Measurements from ENCODE around the gene ARHGEF19.
A peak's percentile ranks its signal among the peaks of the same experiment; 100 is the strongest.
"Not testable (repeated sequence)": the region's sequence is repeated elsewhere in the genome, so short reads cannot be mapped to it uniquely, and the experiment has no call there.

Gene ARHGEF19

GRCh38 chr1:16181887-16182719, 30.3 kb downstream of the ARHGEF19 start:
- no peak for DNase-seq (ENCODE audit: low spot score)

GRCh38 chr1:16180291-16180824, 32.1 kb downstream of the ARHGEF19 start:
- no peak for DNase-seq (ENCODE audit: low spot score)

GRCh38 chr1:16178596-16179497, 33.6 kb downstream of the ARHGEF19 start:
- no peak for DNase-seq (ENCODE audit: low spot score)

- no peak for DNase-seq (ENCODE audit: low spot score)
These were observed 35.1 kb downstream of the ARHGEF19 start for GRCh38 chr1:16177306-16177705.

GRCh38 chr1:16176653-16177052, 35.8 kb downstream of the ARHGEF19 start:
- DNase-seq (ENCODE audit: low spot score): no peak

- DNase-seq (ENCODE audit: low spot score): peak; percentile 71
These were observed 36.6 kb downstream of the ARHGEF19 start for GRCh38 chr1:16175610-16176553.

- DNase-seq (ENCODE audit: low spot score): no peak
These were observed 37.4 kb downstream of the ARHGEF19 start for GRCh38 chr1:16174886-16175598.

- DNase-seq (ENCODE audit: low spot score): no peak
These were observed 38.1 kb downstream of the ARHGEF19 start for GRCh38 chr1:16174261-16174868.

GRCh38 chr1:16173447-16174260, 38.8 kb downstream of the ARHGEF19 start:
- no peak for DNase-seq (ENCODE audit: low spot score)

- no peak for DNase-seq (ENCODE audit: low spot score)
These were observed 39.4 kb downstream of the ARHGEF19 start for GRCh38 chr1:16172964-16173446.

- DNase-seq (ENCODE audit: low spot score): no peak
These were observed 40.1 kb downstream of the ARHGEF19 start for GRCh38 chr1:16172218-16172830.

GRCh38 chr1:16171314-16172151, 40.9 kb downstream of the ARHGEF19 start:
- DNase-seq (ENCODE audit: low spot score): no peak

GRCh38 chr1:16170283-16170673, 42.2 kb downstream of the ARHGEF19 start:
- DNase-seq (ENCODE audit: low spot score): no peak

- DNase-seq (ENCODE audit: low spot score): no peak
These were observed 43.7 kb downstream of the ARHGEF19 start for GRCh38 chr1:16168622-16169360.

- DNase-seq (ENCODE audit: low spot score): not testable (repeated sequence)
These were observed 44.3 kb downstream of the ARHGEF19 start for GRCh38 chr1:16168144-16168495.

- no peak for DNase-seq (ENCODE audit: low spot score)
These were observed 44.9 kb downstream of the ARHGEF19 start for GRCh38 chr1:16167331-16168143.

Data from putamen (tissue), 1 donor.